GM19238 (cell line): ENCODE data around the gene KDM6B.

Source experiments
- DNase-seq: peaks from one replicate; pipeline ENCODE4 v3.0.0; 2011; ENCODE audit warnings: low spot score; ENCODE audit not compliant: insufficient read length

KDM6B gene

GRCh38 chr17:7839190-7839875 lies 5.3 kb downstream of the KDM6B start:
- no peak for DNase-seq

GRCh38 chr17:7839876-7840261 lies 5.9 kb downstream of the KDM6B start:
- no peak for DNase-seq

- DNase-seq, result no peak
These were observed 6.4 kb downstream of the KDM6B start for GRCh38 chr17:7840441-7840840.

- no peak for DNase-seq
These were observed 6.9 kb downstream of the KDM6B start for GRCh38 chr17:7840875-7841274.

- no peak for DNase-seq
These were observed 7.4 kb downstream of the KDM6B start for GRCh38 chr17:7841396-7841914.

- peak; percentile 58 for DNase-seq
These were observed 7.9 kb downstream of the KDM6B start for GRCh38 chr17:7841915-7842379.

GRCh38 chr17:7842380-7843256 lies 8.6 kb downstream of the KDM6B start:
- DNase-seq, result peak; percentile 68

- no peak for DNase-seq
These were observed 9.2 kb downstream of the KDM6B start for GRCh38 chr17:7843257-7843535.

GRCh38 chr17:7843536-7844291 lies 9.7 kb downstream of the KDM6B start:
- peak; percentile 90 for DNase-seq

- DNase-seq, result peak; percentile 96
These were observed 10.5 kb downstream of the KDM6B start for GRCh38 chr17:7844292-7845154.

- DNase-seq, result no peak
These were observed 11.5 kb downstream of the KDM6B start for GRCh38 chr17:7845359-7846062.

GRCh38 chr17:7846063-7846735 lies 12.2 kb downstream of the KDM6B start:
- no peak for DNase-seq

- DNase-seq, result no peak
These were observed 13.0 kb downstream of the KDM6B start for GRCh38 chr17:7846765-7847661.

GRCh38 chr17:7848131-7848579 lies 14.1 kb downstream of the KDM6B start:
- DNase-seq, result no peak

GRCh38 chr17:7848739-7849129 lies 14.7 kb downstream of the KDM6B start:
- no peak for DNase-seq

GRCh38 chr17:7849130-7849750 lies 15.2 kb downstream of the KDM6B start:
- DNase-seq, result no peak

GRCh38 chr17:7849751-7850504 lies 15.9 kb downstream of the KDM6B start:
- no peak for DNase-seq
